HL-60/S4 (cell line): ENCODE measurements around the gene BCL2L14.
"Not testable (repeated sequence)": the region's sequence is repeated elsewhere in the genome, so short reads cannot be mapped to it uniquely, and the experiment has no call there.

Source experiments
- in situ Hi-C: fragments of 300-500 bp; cut with MboI; formaldehyde crosslinking; loops from 2 replicates; pipeline ENCODE4 v1.14.3; 2022; ENCODE audit warnings: low sequenced_read_pairs

BCL2L14 gene

DNA sequence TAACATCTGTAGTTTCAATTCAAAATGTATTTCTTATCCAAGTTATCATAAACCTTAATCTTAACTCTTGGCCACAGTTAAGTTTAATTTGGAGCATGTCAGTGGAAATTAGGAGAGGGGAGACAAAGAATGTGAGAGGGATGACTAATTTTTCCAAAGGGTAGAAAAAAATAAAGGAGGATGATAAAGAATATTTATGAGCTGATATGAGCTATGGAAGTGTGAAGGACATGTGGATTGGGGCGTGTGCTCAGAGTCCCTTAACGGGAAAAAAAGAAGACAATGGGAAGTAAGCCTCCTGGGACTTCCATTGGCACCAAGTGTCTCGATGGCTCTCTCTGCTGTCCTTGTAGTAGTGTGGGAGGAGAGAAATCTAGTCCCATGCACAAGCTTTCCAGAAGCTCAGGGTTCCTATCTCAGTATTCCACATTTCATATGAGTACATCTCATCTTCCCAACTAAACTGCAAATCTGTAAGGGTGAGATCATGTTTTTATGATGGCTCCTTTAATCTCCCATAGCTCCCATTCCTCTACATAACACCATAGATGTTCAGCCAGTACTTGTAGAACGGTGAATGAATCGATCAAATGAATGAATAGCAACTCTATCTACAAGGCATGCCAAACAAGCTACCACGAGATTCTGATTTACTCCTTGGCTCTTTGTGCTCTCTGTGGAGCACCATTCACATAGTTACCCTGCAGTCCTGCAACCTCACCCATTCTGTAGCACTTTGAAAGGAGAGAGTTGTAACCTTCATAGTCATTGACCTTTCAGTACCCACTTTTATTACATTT is 27.4 kb downstream of the BCL2L14 start:
- in situ Hi-C loops: no loop called here

DNA sequence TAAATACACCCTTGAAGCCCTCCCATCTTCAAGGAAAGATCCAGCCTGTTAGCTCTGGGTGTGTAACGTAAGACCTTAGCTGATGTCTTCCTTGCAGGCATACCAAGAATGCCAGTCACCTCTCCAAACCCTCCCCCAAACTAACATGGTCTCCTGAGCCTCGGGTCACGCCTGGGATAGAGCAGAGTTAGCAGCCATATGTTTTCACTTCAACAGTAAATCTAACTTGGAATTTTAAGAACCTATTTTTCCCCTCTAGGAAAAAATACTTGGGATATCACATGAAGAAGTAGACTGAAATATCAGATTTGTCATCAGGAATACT is 27.9 kb downstream of the BCL2L14 start:
- in situ Hi-C loops: no loop called here

GRCh38 chr12:12099102-12099501 is 28.4 kb downstream of the BCL2L14 start:
- in situ Hi-C loops: no loop called here

GRCh38 chr12:12107678-12108077 is 36.9 kb downstream of the BCL2L14 start:
- in situ Hi-C loops: no loop called here

- in situ Hi-C loops: no loop called here
These were observed 37.8 kb downstream of the BCL2L14 start for GRCh38 chr12:12108441-12109058.

GRCh38 chr12:12110923-12111555 is 40.3 kb downstream of the BCL2L14 start:
- in situ Hi-C loops: not testable (repeated sequence)

GRCh38 chr12:12115514-12115913 is 44.8 kb downstream of the BCL2L14 start:
- in situ Hi-C loops: no loop called here

GRCh38 chr12:12116677-12117076 is 45.9 kb downstream of the BCL2L14 start:
- in situ Hi-C loops: no loop called here

DNA sequence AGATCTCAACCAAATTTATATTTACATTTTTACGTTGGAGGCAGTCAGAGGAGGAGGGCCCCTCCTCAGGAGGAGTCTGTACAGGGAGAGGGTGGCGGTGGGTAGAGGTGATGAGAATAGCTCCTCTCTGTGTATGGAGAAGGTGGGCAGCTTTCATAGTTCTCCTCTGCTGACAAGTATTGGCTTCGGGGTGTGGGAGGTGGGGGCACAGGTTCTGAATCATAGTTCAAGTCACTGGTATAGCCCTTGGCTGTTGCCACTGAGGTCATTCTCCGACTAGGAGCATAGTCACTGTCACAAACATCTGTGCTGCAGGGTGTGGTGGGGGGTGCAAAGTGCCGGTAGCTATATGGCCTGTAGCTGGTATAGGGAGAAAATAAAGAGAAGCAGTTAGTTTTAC is 50.3 kb downstream of the BCL2L14 start:
- in situ Hi-C loops: no loop called here

DNA sequence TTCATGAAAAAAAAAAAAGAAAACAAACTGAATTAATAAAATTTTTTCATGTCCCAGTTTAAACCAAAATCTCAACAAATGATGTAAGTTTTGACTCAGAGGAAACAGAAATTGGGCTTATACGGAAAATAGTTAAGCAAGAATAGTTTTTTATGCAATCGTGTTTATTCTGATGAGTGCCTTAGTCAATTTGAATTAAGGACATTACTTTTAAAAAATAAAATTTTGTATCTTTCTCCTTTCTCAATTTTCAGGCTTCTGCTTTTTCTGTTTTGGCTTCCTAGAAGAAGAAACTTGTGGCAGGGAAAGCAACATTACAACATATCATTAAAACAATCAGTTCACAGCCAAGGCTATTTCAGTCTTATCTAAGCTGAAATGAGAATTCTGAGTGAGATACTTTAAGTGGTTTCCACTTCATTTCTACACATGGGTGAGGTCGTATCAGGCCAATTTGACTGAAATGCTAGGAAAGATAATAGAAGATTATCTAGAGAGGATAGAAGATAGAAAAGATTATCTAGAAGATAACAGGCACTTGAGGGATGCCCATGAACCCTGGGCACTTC is 52.4 kb downstream of the BCL2L14 start:
- in situ Hi-C loops: no loop called here

DNA sequence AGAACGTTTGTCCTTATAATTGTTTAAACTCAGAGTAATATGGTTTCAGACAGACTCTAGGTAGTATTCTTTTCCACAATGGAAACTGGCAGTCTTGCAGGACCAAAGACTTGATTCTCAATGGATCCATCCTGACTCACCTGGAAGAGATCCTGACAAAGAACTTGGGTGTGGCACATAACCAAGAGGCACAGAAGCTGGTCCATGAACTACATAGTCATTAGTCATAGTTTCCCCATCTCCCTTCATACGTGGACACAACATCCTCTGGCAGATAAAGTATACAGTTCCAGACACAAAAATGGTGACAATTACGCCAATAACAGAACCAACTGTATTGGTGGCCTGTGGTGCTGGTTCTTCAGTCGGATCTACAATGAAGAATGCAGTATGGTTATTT is 55.8 kb downstream of the BCL2L14 start:
- in situ Hi-C loops: no loop called here

- in situ Hi-C loops: no loop called here
These were observed 56.6 kb downstream of the BCL2L14 start for GRCh38 chr12:12127304-12127703.

DNA sequence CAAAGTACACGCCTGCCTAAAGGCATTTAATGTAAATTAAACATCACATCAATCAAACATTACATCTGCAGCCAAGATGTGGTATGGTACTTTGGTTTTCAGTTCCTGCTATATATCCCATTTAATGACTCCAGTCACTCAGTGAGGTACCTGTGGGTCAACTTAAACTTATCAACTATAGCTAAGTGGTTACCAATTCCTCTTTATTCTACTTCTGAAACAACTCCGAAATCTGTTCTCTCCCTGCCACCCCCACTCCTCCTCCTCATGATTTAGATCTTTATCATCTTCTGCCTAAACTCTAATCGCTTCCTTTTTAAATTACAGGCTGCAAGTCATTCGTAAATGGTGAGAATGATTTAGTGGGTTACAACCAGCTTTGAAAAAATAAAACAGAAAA is 57.9 kb downstream of the BCL2L14 start:
- in situ Hi-C loops: no loop called here

DNA sequence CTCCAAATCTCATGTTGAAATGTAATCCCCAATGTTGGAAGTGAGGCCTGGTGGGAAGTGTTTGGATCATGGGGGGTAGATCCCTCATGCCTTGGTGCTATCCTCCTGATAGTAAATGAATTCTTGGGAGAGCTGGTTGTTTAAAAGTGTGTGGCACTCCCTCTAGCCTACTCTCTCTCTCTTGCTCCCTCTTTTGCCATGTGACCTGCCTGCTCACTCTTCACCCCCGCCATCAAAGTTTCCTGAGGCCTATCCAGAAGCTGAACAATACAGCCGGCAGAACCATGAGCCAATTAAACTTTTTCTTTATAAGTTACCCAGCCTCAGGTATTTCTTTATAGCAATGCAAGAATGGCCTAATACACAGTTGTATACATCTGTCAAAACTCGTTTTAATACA is 62.5 kb downstream of the BCL2L14 start:
- in situ Hi-C loops: no loop called here

GRCh38 chr12:12133785-12134184 is 63.0 kb downstream of the BCL2L14 start:
- in situ Hi-C loops: no loop called here

DNA sequence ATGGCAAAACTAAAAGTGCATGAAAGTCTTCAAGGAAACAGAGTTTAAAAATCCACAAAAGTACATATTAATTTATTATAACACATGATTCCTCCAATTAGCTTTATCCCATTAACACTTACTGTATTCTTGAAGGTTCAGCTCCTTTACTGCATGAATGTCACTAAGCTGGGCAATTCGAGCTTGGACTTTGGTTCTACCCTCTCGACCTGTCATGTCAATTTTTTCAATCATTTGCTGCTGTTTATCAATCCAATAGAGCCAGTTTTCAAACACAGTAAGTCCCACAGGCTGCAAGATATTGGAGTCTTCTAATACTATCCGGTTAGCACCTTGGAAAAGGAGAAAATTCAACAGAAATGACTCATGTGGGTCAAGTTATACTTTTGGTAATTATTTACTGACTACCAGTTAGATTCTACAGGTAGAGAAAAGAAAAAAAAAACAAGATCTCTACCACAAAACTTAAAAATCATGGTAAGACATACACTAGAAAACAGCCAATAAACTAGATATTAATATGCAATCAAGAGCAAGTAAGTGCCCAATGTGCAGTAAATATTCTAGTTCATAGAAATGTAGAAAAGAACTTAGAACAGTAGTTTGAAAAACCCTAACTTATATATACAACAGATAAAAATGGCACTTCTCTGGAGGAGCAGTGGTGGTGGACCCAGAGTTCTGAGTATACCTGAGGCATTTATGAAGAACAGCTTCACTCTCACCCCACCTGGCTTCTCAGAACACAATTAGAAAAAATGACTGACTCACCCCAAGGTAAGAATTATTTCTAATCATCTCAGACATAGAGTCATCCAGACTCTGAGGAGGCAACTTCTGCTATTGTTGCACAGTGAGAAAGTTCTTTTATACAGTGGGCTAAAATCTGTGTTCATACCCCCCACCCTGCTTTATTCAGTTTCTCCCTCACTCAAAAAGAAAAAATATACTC is 67.7 kb downstream of the BCL2L14 start:
- in situ Hi-C loops: no loop called here

GRCh38 chr12:12141000-12141399 is 70.3 kb downstream of the BCL2L14 start:
- in situ Hi-C loops: no loop called here

DNA sequence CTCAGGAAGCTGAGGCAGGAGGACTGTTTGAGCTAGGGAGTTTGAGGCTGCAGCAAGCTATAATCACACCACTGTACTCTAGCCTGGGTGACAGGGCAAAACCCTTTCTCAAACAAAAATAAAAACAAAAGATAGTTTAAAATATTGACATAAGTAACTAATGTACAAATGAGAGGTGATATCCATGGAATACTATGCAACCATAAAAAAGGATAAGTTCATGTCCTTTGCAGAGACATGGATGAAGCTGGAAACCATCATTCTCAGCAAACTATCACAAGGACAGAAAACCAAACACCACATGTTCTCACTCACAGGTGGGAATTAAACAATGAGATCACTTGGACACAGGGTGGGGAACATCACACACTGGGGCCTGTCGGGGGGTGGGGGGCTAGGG is 73.8 kb downstream of the BCL2L14 start:
- in situ Hi-C loops: not testable (repeated sequence)

GRCh38 chr12:12147111-12147510 is 76.4 kb downstream of the BCL2L14 start:
- in situ Hi-C loops: no loop called here
